A549 (cell line): ENCODE results near the gene PVALEF. TPM values are rescaled to one million over a fixed set of nuclear protein-coding genes. Genes with fewer than 3 reads are reported as not detected.
A peak's percentile ranks its signal among the peaks of the same experiment; 100 is the strongest.

Experiments used
- ATAC-seq, 2 experiments: fragments of 200-7000 bp in 1 of 2; fragments of >200 bp in 1 of 2; cut with Nextera tagmentation in 1 of 2; cut with Tn5 transposase in 1 of 2; 3 replicates each; pipeline versions ENCODE4 v1.8.0 to v1.9.1; 2018 to 2020; ENCODE audit warnings: mild to moderate bottlenecking in 1 of 2, moderate library complexity in 1 of 2
- CTCF ChIA-PET: fragments of 300-600 bp; sonication (Branson Sonifier 250); formaldehyde crosslinking; extraction: SDS; loops from one replicate; lab custom pipeline; 2021; ENCODE audit warnings: antibody characterized with exemption, inconsistent platforms; lab: Yijun Ruan, JAX
- POLR2A ChIA-PET: fragments of 350-600 bp; formaldehyde crosslinking; extraction: SDS; loops from one replicate; lab custom pipeline; 2021; ENCODE audit warnings: antibody characterized with exemption, inconsistent platforms; lab: Yijun Ruan, JAX
- DNase-seq, 2 experiments: peaks; one replicate each; pipeline versions ENCODE4 v3.0.0 to v3.0.0-alpha.2; 2011 to 2016; ENCODE audit warnings: low read depth in 1 of 2, low spot score in 1 of 2
- FAIRE-seq: peaks from 2 replicates; lab custom pipeline; 2011; peaks lifted over from hg19 to GRCh38; lab: Jason Lieb, UNC
- H3K27ac ChIP-seq, 2 experiments: fragments of >200 bp; sonication (Bioruptor Twin); formaldehyde crosslinking; 3 replicates each; pipeline ENCODE4 v1.5.1; 2016 to 2017
- H3K4me1 ChIP-seq: fragments of >200 bp; sonication (Bioruptor Twin); formaldehyde crosslinking; 3 replicates; pipeline ENCODE4 v1.6.1; 2016
- H3K4me2 ChIP-seq: fragments of >200 bp; sonication (Bioruptor Twin); formaldehyde crosslinking; 3 replicates; pipeline ENCODE4 v1.6.1; 2016
- H3K4me3 ChIP-seq: fragments of >200 bp; sonication (Bioruptor Twin); formaldehyde crosslinking; 3 replicates; pipeline ENCODE4 v1.5.1; 2016
- H3K9me3 ChIP-seq: fragments of >200 bp; sonication (Bioruptor Twin); formaldehyde crosslinking; 3 replicates; pipeline ENCODE4 v1.6.1; 2016
- BCL3 ChIP-seq: fragments of >200 bp; sonication (Bioruptor Twin); formaldehyde crosslinking; IDR thresholded peaks from 3 replicates; pipeline ENCODE4 v1.6.1; 2016
- BHLHE40 ChIP-seq: IDR thresholded peaks from 2 replicates; pipeline ENCODE4 v1.6.1; 2012; ENCODE audit warnings: low read depth, low read length, inconsistent platforms
- CHD2 ChIP-seq: fragments of 150-350 bp; IDR thresholded peaks from 2 replicates; pipeline ENCODE4 v1.6.1; 2014; ENCODE audit warnings: low read length; ENCODE audit not compliant: partially characterized antibody
- ELK1 ChIP-seq: fragments of 150-350 bp; IDR thresholded peaks from 2 replicates; pipeline ENCODE4 v1.6.1; 2014; ENCODE audit warnings: low read depth, mild to moderate bottlenecking, low read length
- EP300 ChIP-seq, 2 experiments: fragments of >200 bp; sonication (Bioruptor Twin); formaldehyde crosslinking; IDR thresholded peaks; 2 replicates in 1 of 2; 3 replicates in 1 of 2; pipeline ENCODE4 v1.6.1; 2016 to 2017
- ESRRA ChIP-seq: fragments of 150-350 bp; IDR thresholded peaks from 2 replicates; pipeline ENCODE4 v1.6.1; 2014; ENCODE audit warnings: mild to moderate bottlenecking, low read length, borderline replicate concordance
- FOSL2 ChIP-seq, 2 experiments: fragments of 450-650 bp in 1 of 2; fragments of >200 bp in 1 of 2; sonication (Bioruptor Twin) in 1 of 2; formaldehyde crosslinking; IDR thresholded peaks; 2 replicates each; pipeline versions ENCODE4 v1.5.0 to v1.6.1; 2016 to 2020; ENCODE audit warnings: mild to moderate bottlenecking in 1 of 2, moderate library complexity in 1 of 2
- GATA3 ChIP-seq: IDR thresholded peaks from 2 replicates; pipeline ENCODE4 v1.6.1; 2012; ENCODE audit warnings: borderline replicate concordance
- HOXA7 ChIP-seq: fragments of 250-450 bp; sonication (Bioruptor Pico); IDR thresholded peaks from 2 replicates; pipeline ENCODE4 v1.5.0; 2020; ENCODE audit warnings: mild to moderate bottlenecking, moderate library complexity
- HOXB5 ChIP-seq: fragments of 250-450 bp; sonication (Bioruptor Pico); IDR thresholded peaks from 2 replicates; pipeline ENCODE4 v1.5.0; 2020; ENCODE audit warnings: mild to moderate bottlenecking, moderate library complexity
- JUN ChIP-seq, 2 experiments: fragments of >200 bp; sonication (Bioruptor Twin); formaldehyde crosslinking; IDR thresholded peaks; 2 replicates in 1 of 2; 3 replicates in 1 of 2; pipeline ENCODE4 v1.6.1; 2016 to 2017
- KDM1A ChIP-seq: fragments of 200-600 bp; sonication (generic); IDR thresholded peaks from 2 replicates; pipeline ENCODE4 v1.6.1; 2016; ENCODE audit warnings: low read depth, mild to moderate bottlenecking
- KDM5A ChIP-seq: fragments of 200-600 bp; sonication (generic); IDR thresholded peaks from 2 replicates; pipeline ENCODE4 v1.6.1; 2016; ENCODE audit warnings: antibody characterized with exemption, mild to moderate bottlenecking
- MYC ChIP-seq: IDR thresholded peaks from 2 replicates; pipeline ENCODE4 v1.6.1; 2012; ENCODE audit warnings: mild to moderate bottlenecking, inconsistent platforms, low read length, improper control_type of control experiment, borderline replicate concordance
- NFE2L2 ChIP-seq: fragments of 150-350 bp; conservative IDR thresholded peaks from 2 replicates; pipeline ENCODE4 v1.6.1; 2014; ENCODE audit warnings: low read length
- NPAS2 ChIP-seq: fragments of 250-450 bp; sonication (Bioruptor Pico); IDR thresholded peaks from 2 replicates; pipeline ENCODE4 v1.8.0; 2022; ENCODE audit warnings: mild to moderate bottlenecking, moderate library complexity, borderline replicate concordance
- PBX3 ChIP-seq: IDR thresholded peaks from 2 replicates; pipeline ENCODE4 v1.6.1; 2012
- POLR2AphosphoS2 ChIP-seq: conservative IDR thresholded peaks from 2 replicates; pipeline ENCODE4 v1.6.1; 2012; ENCODE audit warnings: low read length, improper control_type of control experiment, inconsistent platforms
- RARB ChIP-seq: fragments of 250-450 bp; sonication (Bioruptor Pico); IDR thresholded peaks from 2 replicates; pipeline ENCODE4 v1.8.0; 2021; ENCODE audit warnings: mild to moderate bottlenecking, moderate library complexity
- SMC3 ChIP-seq: fragments of >200 bp; sonication (Bioruptor Twin); formaldehyde crosslinking; IDR thresholded peaks from 3 replicates; pipeline ENCODE4 v1.6.1; 2018; ENCODE audit warnings: inconsistent platforms
- TFCP2L1 ChIP-seq: fragments of 250-450 bp; sonication (Bioruptor Pico); IDR thresholded peaks from 2 replicates; pipeline ENCODE4 v1.5.0; 2021; ENCODE audit warnings: mild to moderate bottlenecking
- TP53 ChIP-seq: fragments of 250-450 bp; sonication (Bioruptor Pico); IDR thresholded peaks from 2 replicates; pipeline ENCODE4 v1.5.0; 2021; ENCODE audit warnings: mild to moderate bottlenecking, moderate library complexity
- ZFP36 ChIP-seq: fragments of 450-650 bp; IDR thresholded peaks from 2 replicates; pipeline ENCODE4 v1.6.1; 2014; ENCODE audit warnings: borderline replicate concordance; ENCODE audit not compliant: partially characterized antibody
- ZNF302 ChIP-seq: fragments of 250-450 bp; sonication (Bioruptor Pico); IDR thresholded peaks from 2 replicates; pipeline ENCODE4 v1.9.0; 2021; ENCODE audit warnings: inconsistent platforms, mild to moderate bottlenecking, moderate library complexity
- ZSCAN20 ChIP-seq: fragments of 250-450 bp; sonication (Bioruptor Pico); IDR thresholded peaks from 2 replicates; pipeline ENCODE4 v1.8.0; 2022; ENCODE audit warnings: mild to moderate bottlenecking, moderate library complexity
- WGBS: methylation state at CpG from one replicate; pipeline ENCODE4 v1.1.6; 2017; ENCODE audit errors: missing lambda C conversion rate; 5-methylcytosine and 5-hydroxymethylcytosine counted together
- polyA plus RNA-seq, 4 experiments: library from polyadenylated mRNA; depleted of rRNA in 3 of 4; stranded (reverse); fragments of >200 nt; fragmentation: RNase III in 1 of 4; extraction: RNeasy Plus Mini Kit Qiagen cat#74134 plus additional on column Dnase treatment in 1 of 4; gene quantifications; 2 replicates in 3 of 4; 3 replicates in 1 of 4; pipeline ENCODE4 v1.2.3, GENCODE V29; 2011 to 2017

Gene PVALEF
- polyA plus RNA-seq, 2 of the 4 experiments (the other 2 are of a cell fraction) = not detected

DNA sequence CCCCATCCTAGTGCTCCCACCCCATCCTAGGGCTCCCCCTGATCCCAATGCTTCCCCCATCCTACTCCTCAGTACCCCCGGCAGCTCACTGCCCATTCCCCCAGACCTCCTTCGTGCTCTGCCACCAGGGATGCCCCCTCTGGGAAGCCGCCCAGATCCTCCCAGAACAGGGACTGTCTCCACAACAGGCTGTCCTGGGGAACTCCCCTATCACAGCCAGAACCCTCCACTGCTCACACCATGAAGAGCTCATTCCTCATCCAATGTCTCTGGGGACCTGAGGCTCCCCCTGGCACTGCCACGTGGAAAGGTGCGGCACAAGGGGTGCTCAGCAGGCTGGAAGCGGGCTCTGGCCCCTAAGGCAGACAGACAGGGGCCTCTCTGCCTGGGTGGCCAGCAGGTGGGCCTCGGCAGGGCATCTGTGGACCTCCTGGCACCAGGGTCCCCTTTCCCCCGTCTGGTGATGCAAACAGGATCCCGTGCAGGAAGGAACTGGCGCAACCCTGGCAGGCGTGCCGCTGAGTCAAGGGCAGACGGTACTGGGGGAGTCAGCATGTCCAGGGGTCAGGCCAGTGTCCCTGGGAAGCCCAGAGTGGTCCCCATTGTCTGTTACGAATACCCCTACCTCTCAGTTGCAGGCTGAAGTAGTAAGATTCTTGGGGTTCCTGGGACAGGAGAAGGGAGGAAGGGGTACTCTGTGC is 14.8 kb upstream of the PVALEF start:
- Histone ChIP-seq H3K4me3 (no peak overlapping the region), H3K9me3 (no peaks in the 10 kb centered on the region), H3K4me2 (no peak overlapping the region), H3K4me1 (no peaks in the 10 kb centered on the region), H3K27ac (no peak overlapping the region)
- TF ChIP-seq HOXA7 (CRISPR knock-in tag) = no peak
- no peak for TF ChIP-seq CHD2
- TF ChIP-seq ELK1 = no peak
- no peak for TF ChIP-seq NFE2L2
- no peak for TF ChIP-seq EP300 (IDR thresholded peaks at IDR 0.05)
- no peak for TF ChIP-seq ESRRA
- TF ChIP-seq ZSCAN20 (CRISPR knock-in tag) = no peak
- TF ChIP-seq MYC = no peak
- no peak for TF ChIP-seq HOXB5
- TF ChIP-seq TP53 = no peak
- TF ChIP-seq SMC3 = no peak
- TF ChIP-seq TFCP2L1 (CRISPR knock-in tag) = no peak
- FAIRE-seq (no peak), ATAC-seq (peak; percentile 37 to 46; a peak in 4 of 6 replicates), DNase-seq (no peak)
- 49% methylated on average over 13 of the region's 14 CpGs for WGBS
- CTCF ChIA-PET = interaction anchor here (1.1 to 11.5 kb wide), 4 partner anchors 7 to 92 kb away, joined by 3 to 175 read pairs (median 62); no protein-coding TSS in a partner anchor
- POLR2A ChIA-PET = no interaction called here

GRCh38 chr17:81151278-81151677 is 14.0 kb upstream of the PVALEF start:
- TF ChIP-seq KDM5A (no peak), POLR2AphosphoS2 (no peak), BHLHE40 (no peak), ZFP36 (no peak), GATA3 (no peak), PBX3 (no peak), KDM1A (no peak), ZNF302 (no peak), FOSL2 (IDR thresholded peaks at IDR 0.05) (no peak), FOSL2 (CRISPR knock-in tag; IDR thresholded peaks at IDR 0.05) (no peak), RARB (CRISPR knock-in tag) (no peak), TP53 (no peak), JUN (IDR thresholded peaks at IDR 0.05) (no peak)

GRCh38 chr17:81152288-81152828 is 12.9 kb upstream of the PVALEF start:
- Histone ChIP-seq H3K4me1 (no peaks in the 10 kb centered on the region), H3K4me2 (no peak overlapping the region), H3K4me3 (no peak overlapping the region), H3K9me3 (no peaks in the 10 kb centered on the region), H3K27ac (no peak overlapping the region)
- WGBS = 62% methylated on average over 8 of the region's 8 CpGs
- DNase-seq = no peak
- no peak for ATAC-seq
- TF ChIP-seq ZNF302 (no peak), ZSCAN20 (CRISPR knock-in tag) (no peak), BCL3 (no peak), GATA3 (no peak), TP53 (no peak), NPAS2 (CRISPR knock-in tag) (no peak), BHLHE40 (no peak)
- POLR2A ChIA-PET = no interaction called here
- CTCF ChIA-PET = interaction anchor here (0.9 to 11.4 kb wide), 6 partner anchors 9 to 69 kb away, joined by 3 to 121 read pairs (median 4); no protein-coding TSS in a partner anchor
- FAIRE-seq = no peak

More at GRCh38 chr17:81151278-81151677, 14.0 kb upstream of the PVALEF start:
- Histone ChIP-seq H3K4me1 (no peaks in the 10 kb centered on the region), H3K4me2 (no peak overlapping the region), H3K27ac (no peak overlapping the region), H3K9me3 (no peaks in the 10 kb centered on the region), H3K4me3 (no peak overlapping the region)
- no peak for FAIRE-seq
- CTCF ChIA-PET = interaction anchor here (3.6 to 11.4 kb wide), 2 partner anchors 8 to 49 kb away, joined by 24 to 121 read pairs; no protein-coding TSS in a partner anchor
- no peak for ATAC-seq
- no peak for DNase-seq
- POLR2A ChIA-PET = no interaction called here
- WGBS = 83% methylated on average over 12 of the region's 13 CpGs
